GM23338 (cell line): ENCODE data around the gene SNAP25. TPM values are rescaled to one million over a fixed set of nuclear protein-coding genes. Genes with fewer than 3 reads are reported as not detected.

Source experiments
- ATAC-seq: fragments of 200-7000 bp; cut with Tn5 transposase; 3 replicates; pipeline ENCODE4 v1.9.1; 2020
- DNase-seq: peaks from one replicate; pipeline ENCODE4 v3.0.0-alpha.2; 2015; ENCODE audit warnings: low spot score
- H2AFZ ChIP-seq: fragments of 200-600 bp; sonication (generic); 2 replicates; pipeline ENCODE4 v1.8.0; 2016; ENCODE audit warnings: antibody characterized with exemption, mild to moderate bottlenecking, moderate library complexity
- H3F3A ChIP-seq: fragments of 200-600 bp; sonication (generic); replicated peaks from 2 replicates; pipeline ENCODE4 v1.8.0; 2017; ENCODE audit warnings: antibody characterized with exemption, mixed run types, low read depth
- H3K27ac ChIP-seq: fragments of 200-600 bp; sonication (generic); 2 replicates; pipeline ENCODE4 v1.6.1; 2016; ENCODE audit warnings: low read depth
- H3K27me3 ChIP-seq: fragments of 200-600 bp; sonication (generic); 2 replicates; pipeline ENCODE4 v1.8.0; 2016; ENCODE audit warnings: mild to moderate bottlenecking, mixed run types, moderate library complexity; ENCODE audit not compliant: insufficient read depth
- H3K36me3 ChIP-seq: fragments of 200-600 bp; sonication (generic); 2 replicates; pipeline ENCODE4 v1.8.0; 2016; ENCODE audit warnings: mild to moderate bottlenecking; ENCODE audit not compliant: insufficient read depth
- H3K4me1 ChIP-seq: fragments of 200-600 bp; sonication (generic); 2 replicates; pipeline ENCODE4 v1.8.0; 2016; ENCODE audit warnings: mild to moderate bottlenecking, moderate library complexity; ENCODE audit not compliant: insufficient read depth
- H3K4me2 ChIP-seq: fragments of 200-600 bp; sonication (generic); 2 replicates; pipeline ENCODE4 v1.7.1; 2017; ENCODE audit warnings: mixed run types
- H3K4me3 ChIP-seq: fragments of 200-600 bp; sonication (generic); 2 replicates; pipeline ENCODE4 v1.6.1; 2016; ENCODE audit warnings: mixed run types
- H3K79me2 ChIP-seq: fragments of 200-600 bp; sonication (generic); replicated peaks from 2 replicates; pipeline ENCODE4 v1.8.0; 2017; ENCODE audit warnings: mild to moderate bottlenecking; ENCODE audit not compliant: insufficient read depth
- H3K9me2 ChIP-seq: fragments of 200-600 bp; sonication (generic); 2 replicates; pipeline ENCODE4 v1.8.0; 2017; ENCODE audit not compliant: insufficient read depth
- H4K20me1 ChIP-seq: fragments of 200-600 bp; sonication (generic); replicated peaks from 2 replicates; pipeline ENCODE4 v1.8.0; 2017; ENCODE audit warnings: mild to moderate bottlenecking; ENCODE audit not compliant: insufficient read depth
- H3K27ac Mint-ChIP-seq: 2 replicates; pipeline ENCODE4 v1.8.0; 2020; ENCODE audit warnings: inconsistent platforms, mild to moderate bottlenecking, moderate library complexity, mixed read lengths
- H3K27me3 Mint-ChIP-seq: 3 replicates; pipeline ENCODE4 v1.8.0; 2022; ENCODE audit warnings: low read depth, mild to moderate bottlenecking, moderate library complexity, mixed read lengths, inconsistent platforms; ENCODE audit not compliant: insufficient read depth, poor library complexity
- H3K36me3 Mint-ChIP-seq: 3 replicates; pipeline ENCODE4 v1.8.0; 2021; ENCODE audit warnings: low read depth, mild to moderate bottlenecking, inconsistent platforms, moderate library complexity, mixed read lengths
- H3K4me1 Mint-ChIP-seq: 3 replicates; pipeline ENCODE4 v1.8.0; 2020; ENCODE audit warnings: mild to moderate bottlenecking, inconsistent platforms, mixed read lengths
- H3K4me3 Mint-ChIP-seq: 3 replicates; pipeline ENCODE4 v1.8.0; 2021; ENCODE audit warnings: moderate library complexity, mild to moderate bottlenecking, inconsistent platforms, mixed read lengths
- H3K9me3 Mint-ChIP-seq: 3 replicates; pipeline ENCODE4 v1.8.0; 2020; ENCODE audit warnings: moderate library complexity, mild to moderate bottlenecking, inconsistent platforms, mixed read lengths
- CREB1 ChIP-seq: fragments of 250-450 bp; sonication (Bioruptor Pico); IDR thresholded peaks from 2 replicates; pipeline ENCODE4 v1.5.0; 2020; ENCODE audit warnings: low read depth, mild to moderate bottlenecking, moderate library complexity
- EZH2 ChIP-seq: fragments of 200-600 bp; sonication (generic); IDR thresholded peaks from one replicate; pipeline ENCODE4 v1.8.0; 2017; ENCODE audit warnings: antibody characterized with exemption, mild to moderate bottlenecking, low read depth; ENCODE audit not compliant: unreplicated experiment
- EZH2phosphoT487 ChIP-seq: fragments of 200-600 bp; sonication (generic); IDR thresholded peaks from one replicate; pipeline ENCODE4 v1.8.1; 2018; ENCODE audit warnings: antibody characterized with exemption; ENCODE audit not compliant: unreplicated experiment
- JUNB ChIP-seq: IDR thresholded peaks from one replicate; pipeline ENCODE4 v1.6.1; 2016; ENCODE audit warnings: antibody characterized with exemption; ENCODE audit not compliant: unreplicated experiment
- NANOG ChIP-seq: IDR thresholded peaks from 2 replicates; pipeline ENCODE4 v1.6.1; 2016; ENCODE audit warnings: antibody characterized with exemption, borderline replicate concordance
- POLR2AphosphoS5 ChIP-seq: IDR thresholded peaks from 2 replicates; pipeline ENCODE4 v1.6.1; 2016; ENCODE audit warnings: antibody characterized with exemption, low read depth
- STAT1 ChIP-seq: IDR thresholded peaks from one replicate; pipeline ENCODE4 v1.6.1; 2016; ENCODE audit warnings: antibody characterized with exemption; ENCODE audit not compliant: unreplicated experiment
- ZNF114 ChIP-seq: fragments of 250-450 bp; sonication (Bioruptor Pico); IDR thresholded peaks from 2 replicates; pipeline ENCODE4 v1.5.0; 2020; ENCODE audit warnings: mild to moderate bottlenecking, moderate library complexity
- ZNF331 ChIP-seq: fragments of 250-450 bp; sonication (Bioruptor Pico); IDR thresholded peaks from 2 replicates; pipeline ENCODE4 v1.5.0; 2020; ENCODE audit warnings: low read depth, mild to moderate bottlenecking, moderate library complexity
- polyA plus RNA-seq: library from polyadenylated mRNA; unstranded; fragments of >200 nt; fragmentation: Nextera tagmentation; extraction: Ambion mirVana; gene quantifications from 2 replicates; pipeline ENCODE4 v1.2.1, GENCODE V29; 2016
- total RNA-seq: library from RNA; depleted of rRNA; stranded (reverse); fragments of >200 nt; shearing (Covaris generic); gene quantifications from 2 replicates; pipeline ENCODE4 v1.2.3, GENCODE V29; 2014
- TF ChIP-seq, protein P1 (sequence below): IDR thresholded peaks from one replicate; pipeline ENCODE4 v1.6.1; 2018; ENCODE audit warnings: antibody characterized with exemption; ENCODE audit not compliant: unreplicated experiment
- TF ChIP-seq, protein P2 (sequence below): fragments of 250-450 bp; sonication (Bioruptor Pico); IDR thresholded peaks from 2 replicates; pipeline ENCODE4 v1.5.0; 2020; ENCODE audit warnings: mild to moderate bottlenecking, moderate library complexity
- TF ChIP-seq, protein P3 (sequence below), 2 experiments: fragments of 200-600 bp in 1 of 2; sonication (generic) in 1 of 2; conservative IDR thresholded peaks; 2 replicates each; pipeline versions ENCODE4 v1.5.1 to v1.6.1; 2016 to 2017; ENCODE audit warnings: antibody characterized with exemption in 2 of 2, low read depth in 2 of 2, mild to moderate bottlenecking in 2 of 2, moderate library complexity in 1 of 2
- TF ChIP-seq, protein P4 (sequence below): IDR thresholded peaks from 2 replicates; pipeline ENCODE4 v1.6.1; 2016; ENCODE audit warnings: antibody characterized with exemption

The SNAP25 gene
- total and polyA plus RNA-seq, 2 experiments from 2014 or later, result 0.82 to 1.3 TPM

DNA sequence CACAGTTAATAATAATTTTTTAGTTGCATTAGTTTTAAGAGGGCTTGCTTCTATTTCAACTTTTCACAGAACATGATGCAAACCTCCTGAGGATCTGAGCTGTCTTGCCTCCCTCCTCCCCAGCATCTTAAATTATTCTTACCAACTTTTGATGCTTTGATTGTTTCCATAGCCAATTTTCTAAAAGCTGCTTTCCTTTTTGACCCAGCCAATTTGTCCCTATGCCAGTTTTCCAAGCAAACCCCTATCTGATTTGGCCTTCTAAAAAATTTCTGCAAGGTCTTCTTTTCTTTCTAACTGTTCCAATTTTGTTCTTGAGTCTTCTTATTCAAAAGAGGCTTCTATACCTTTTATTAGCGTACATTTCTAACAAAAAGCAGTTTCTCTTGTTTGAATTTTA lies 26.5 kb upstream of the SNAP25 start:
- no peak overlapping the region for H3K4me3 Mint-ChIP-seq
- Histone ChIP-seq H3K27me3 (no peaks in the 10 kb centered on the region), H3K27ac (no peak overlapping the region), H3K4me1 (no peaks in the 10 kb centered on the region), H3K79me2 (no peaks in the 10 kb centered on the region), H3K9me2 (no peaks in the 10 kb centered on the region; the same call in 1 of the 2 replicates), H3K36me3 (no peaks in the 10 kb centered on the region), H3K4me3 (no peak overlapping the region), H3F3A (no peaks in the 10 kb centered on the region), H3K4me2 (no peak overlapping the region), H4K20me1 (no peaks in the 10 kb centered on the region), H2AFZ (no peak overlapping the region)
- no peaks in the 10 kb centered on the region for H3K27me3 Mint-ChIP-seq
- H3K27ac Mint-ChIP-seq, result no peak overlapping the region
- TF ChIP-seq POLR2AphosphoS5 (no peak), EZH2 (no peak), ZNF114 (CRISPR knock-in tag) (no peak), CREB1 (CRISPR knock-in tag) (no peak), EZH2phosphoT487 (no peak), JUNB (no peak), NANOG (no peak), STAT1 (no peak), ZNF331 (CRISPR knock-in tag) (no peak)
- TF ChIP-seq, protein P1, sequence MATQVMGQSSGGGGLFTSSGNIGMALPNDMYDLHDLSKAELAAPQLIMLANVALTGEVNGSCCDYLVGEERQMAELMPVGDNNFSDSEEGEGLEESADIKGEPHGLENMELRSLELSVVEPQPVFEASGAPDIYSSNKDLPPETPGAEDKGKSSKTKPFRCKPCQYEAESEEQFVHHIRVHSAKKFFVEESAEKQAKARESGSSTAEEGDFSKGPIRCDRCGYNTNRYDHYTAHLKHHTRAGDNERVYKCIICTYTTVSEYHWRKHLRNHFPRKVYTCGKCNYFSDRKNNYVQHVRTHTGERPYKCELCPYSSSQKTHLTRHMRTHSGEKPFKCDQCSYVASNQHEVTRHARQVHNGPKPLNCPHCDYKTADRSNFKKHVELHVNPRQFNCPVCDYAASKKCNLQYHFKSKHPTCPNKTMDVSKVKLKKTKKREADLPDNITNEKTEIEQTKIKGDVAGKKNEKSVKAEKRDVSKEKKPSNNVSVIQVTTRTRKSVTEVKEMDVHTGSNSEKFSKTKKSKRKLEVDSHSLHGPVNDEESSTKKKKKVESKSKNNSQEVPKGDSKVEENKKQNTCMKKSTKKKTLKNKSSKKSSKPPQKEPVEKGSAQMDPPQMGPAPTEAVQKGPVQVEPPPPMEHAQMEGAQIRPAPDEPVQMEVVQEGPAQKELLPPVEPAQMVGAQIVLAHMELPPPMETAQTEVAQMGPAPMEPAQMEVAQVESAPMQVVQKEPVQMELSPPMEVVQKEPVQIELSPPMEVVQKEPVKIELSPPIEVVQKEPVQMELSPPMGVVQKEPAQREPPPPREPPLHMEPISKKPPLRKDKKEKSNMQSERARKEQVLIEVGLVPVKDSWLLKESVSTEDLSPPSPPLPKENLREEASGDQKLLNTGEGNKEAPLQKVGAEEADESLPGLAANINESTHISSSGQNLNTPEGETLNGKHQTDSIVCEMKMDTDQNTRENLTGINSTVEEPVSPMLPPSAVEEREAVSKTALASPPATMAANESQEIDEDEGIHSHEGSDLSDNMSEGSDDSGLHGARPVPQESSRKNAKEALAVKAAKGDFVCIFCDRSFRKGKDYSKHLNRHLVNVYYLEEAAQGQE, result no peak
- TF ChIP-seq, protein P2, sequence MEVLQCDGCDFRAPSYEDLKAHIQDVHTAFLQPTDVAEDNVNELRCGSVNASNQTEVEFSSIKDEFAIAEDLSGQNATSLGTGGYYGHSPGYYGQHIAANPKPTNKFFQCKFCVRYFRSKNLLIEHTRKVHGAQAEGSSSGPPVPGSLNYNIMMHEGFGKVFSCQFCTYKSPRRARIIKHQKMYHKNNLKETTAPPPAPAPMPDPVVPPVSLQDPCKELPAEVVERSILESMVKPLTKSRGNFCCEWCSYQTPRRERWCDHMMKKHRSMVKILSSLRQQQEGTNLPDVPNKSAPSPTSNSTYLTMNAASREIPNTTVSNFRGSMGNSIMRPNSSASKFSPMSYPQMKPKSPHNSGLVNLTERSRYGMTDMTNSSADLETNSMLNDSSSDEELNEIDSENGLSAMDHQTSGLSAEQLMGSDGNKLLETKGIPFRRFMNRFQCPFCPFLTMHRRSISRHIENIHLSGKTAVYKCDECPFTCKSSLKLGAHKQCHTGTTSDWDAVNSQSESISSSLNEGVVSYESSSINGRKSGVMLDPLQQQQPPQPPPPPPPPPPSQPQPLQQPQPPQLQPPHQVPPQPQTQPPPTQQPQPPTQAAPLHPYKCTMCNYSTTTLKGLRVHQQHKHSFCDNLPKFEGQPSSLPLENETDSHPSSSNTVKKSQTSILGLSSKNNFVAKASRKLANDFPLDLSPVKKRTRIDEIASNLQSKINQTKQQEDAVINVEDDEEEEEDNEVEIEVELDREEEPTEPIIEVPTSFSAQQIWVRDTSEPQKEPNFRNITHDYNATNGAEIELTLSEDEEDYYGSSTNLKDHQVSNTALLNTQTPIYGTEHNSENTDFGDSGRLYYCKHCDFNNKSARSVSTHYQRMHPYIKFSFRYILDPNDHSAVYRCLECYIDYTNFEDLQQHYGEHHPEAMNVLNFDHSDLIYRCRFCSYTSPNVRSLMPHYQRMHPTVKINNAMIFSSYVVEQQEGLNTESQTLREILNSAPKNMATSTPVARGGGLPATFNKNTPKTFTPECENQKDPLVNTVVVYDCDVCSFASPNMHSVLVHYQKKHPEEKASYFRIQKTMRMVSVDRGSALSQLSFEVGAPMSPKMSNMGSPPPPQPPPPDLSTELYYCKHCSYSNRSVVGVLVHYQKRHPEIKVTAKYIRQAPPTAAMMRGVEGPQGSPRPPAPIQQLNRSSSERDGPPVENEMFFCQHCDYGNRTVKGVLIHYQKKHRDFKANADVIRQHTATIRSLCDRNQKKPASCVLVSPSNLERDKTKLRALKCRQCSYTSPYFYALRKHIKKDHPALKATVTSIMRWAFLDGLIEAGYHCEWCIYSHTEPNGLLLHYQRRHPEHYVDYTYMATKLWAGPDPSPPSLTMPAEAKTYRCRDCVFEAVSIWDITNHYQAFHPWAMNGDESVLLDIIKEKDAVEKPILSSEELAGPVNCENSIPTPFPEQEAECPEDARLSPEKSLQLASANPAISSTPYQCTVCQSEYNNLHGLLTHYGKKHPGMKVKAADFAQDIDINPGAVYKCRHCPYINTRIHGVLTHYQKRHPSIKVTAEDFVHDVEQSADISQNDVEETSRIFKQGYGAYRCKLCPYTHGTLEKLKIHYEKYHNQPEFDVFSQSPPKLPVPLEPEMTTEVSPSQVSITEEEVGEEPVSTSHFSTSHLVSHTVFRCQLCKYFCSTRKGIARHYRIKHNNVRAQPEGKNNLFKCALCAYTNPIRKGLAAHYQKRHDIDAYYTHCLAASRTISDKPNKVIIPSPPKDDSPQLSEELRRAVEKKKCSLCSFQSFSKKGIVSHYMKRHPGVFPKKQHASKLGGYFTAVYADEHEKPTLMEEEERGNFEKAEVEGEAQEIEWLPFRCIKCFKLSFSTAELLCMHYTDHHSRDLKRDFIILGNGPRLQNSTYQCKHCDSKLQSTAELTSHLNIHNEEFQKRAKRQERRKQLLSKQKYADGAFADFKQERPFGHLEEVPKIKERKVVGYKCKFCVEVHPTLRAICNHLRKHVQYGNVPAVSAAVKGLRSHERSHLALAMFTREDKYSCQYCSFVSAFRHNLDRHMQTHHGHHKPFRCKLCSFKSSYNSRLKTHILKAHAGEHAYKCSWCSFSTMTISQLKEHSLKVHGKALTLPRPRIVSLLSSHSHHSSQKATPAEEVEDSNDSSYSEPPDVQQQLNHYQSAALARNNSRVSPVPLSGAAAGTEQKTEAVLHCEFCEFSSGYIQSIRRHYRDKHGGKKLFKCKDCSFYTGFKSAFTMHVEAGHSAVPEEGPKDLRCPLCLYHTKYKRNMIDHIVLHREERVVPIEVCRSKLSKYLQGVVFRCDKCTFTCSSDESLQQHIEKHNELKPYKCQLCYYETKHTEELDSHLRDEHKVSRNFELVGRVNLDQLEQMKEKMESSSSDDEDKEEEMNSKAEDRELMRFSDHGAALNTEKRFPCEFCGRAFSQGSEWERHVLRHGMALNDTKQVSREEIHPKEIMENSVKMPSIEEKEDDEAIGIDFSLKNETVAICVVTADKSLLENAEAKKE (CRISPR knock-in tag), result no peak
- TF ChIP-seq, protein P3, sequence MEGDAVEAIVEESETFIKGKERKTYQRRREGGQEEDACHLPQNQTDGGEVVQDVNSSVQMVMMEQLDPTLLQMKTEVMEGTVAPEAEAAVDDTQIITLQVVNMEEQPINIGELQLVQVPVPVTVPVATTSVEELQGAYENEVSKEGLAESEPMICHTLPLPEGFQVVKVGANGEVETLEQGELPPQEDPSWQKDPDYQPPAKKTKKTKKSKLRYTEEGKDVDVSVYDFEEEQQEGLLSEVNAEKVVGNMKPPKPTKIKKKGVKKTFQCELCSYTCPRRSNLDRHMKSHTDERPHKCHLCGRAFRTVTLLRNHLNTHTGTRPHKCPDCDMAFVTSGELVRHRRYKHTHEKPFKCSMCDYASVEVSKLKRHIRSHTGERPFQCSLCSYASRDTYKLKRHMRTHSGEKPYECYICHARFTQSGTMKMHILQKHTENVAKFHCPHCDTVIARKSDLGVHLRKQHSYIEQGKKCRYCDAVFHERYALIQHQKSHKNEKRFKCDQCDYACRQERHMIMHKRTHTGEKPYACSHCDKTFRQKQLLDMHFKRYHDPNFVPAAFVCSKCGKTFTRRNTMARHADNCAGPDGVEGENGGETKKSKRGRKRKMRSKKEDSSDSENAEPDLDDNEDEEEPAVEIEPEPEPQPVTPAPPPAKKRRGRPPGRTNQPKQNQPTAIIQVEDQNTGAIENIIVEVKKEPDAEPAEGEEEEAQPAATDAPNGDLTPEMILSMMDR (conservative IDR thresholded peaks at IDR 0.05; ENCODE audit: low read depth in 2 of 2), result no peak
- TF ChIP-seq, protein P4, sequence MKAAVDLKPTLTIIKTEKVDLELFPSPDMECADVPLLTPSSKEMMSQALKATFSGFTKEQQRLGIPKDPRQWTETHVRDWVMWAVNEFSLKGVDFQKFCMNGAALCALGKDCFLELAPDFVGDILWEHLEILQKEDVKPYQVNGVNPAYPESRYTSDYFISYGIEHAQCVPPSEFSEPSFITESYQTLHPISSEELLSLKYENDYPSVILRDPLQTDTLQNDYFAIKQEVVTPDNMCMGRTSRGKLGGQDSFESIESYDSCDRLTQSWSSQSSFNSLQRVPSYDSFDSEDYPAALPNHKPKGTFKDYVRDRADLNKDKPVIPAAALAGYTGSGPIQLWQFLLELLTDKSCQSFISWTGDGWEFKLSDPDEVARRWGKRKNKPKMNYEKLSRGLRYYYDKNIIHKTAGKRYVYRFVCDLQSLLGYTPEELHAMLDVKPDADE, result no peak
- ATAC-seq (no peak), DNase-seq (no peak)
- no peaks in the 10 kb centered on the region for H3K36me3 Mint-ChIP-seq
- H3K4me1 Mint-ChIP-seq, result no peaks in the 10 kb centered on the region
- H3K9me3 Mint-ChIP-seq, result no peaks in the 10 kb centered on the region
